RPMI7951 (cell line): ENCODE data around the gene PET100. TPM values are rescaled to one million over a fixed set of nuclear protein-coding genes. Genes with fewer than 3 reads are reported as not detected.

Experiments
- DNase-seq: peaks from one replicate; pipeline ENCODE4 v3.0.0-alpha.2; 2012; ENCODE audit warnings: low read depth
- total RNA-seq: library from RNA; depleted of rRNA; stranded (reverse); fragments of >200 nt; shearing (Covaris generic); gene quantifications from 2 replicates; pipeline ENCODE4 v1.2.3, GENCODE V29; 2014

PET100 gene
- total RNA-seq, 1 experiment from 2014 or later: 92.9 TPM

DNA sequence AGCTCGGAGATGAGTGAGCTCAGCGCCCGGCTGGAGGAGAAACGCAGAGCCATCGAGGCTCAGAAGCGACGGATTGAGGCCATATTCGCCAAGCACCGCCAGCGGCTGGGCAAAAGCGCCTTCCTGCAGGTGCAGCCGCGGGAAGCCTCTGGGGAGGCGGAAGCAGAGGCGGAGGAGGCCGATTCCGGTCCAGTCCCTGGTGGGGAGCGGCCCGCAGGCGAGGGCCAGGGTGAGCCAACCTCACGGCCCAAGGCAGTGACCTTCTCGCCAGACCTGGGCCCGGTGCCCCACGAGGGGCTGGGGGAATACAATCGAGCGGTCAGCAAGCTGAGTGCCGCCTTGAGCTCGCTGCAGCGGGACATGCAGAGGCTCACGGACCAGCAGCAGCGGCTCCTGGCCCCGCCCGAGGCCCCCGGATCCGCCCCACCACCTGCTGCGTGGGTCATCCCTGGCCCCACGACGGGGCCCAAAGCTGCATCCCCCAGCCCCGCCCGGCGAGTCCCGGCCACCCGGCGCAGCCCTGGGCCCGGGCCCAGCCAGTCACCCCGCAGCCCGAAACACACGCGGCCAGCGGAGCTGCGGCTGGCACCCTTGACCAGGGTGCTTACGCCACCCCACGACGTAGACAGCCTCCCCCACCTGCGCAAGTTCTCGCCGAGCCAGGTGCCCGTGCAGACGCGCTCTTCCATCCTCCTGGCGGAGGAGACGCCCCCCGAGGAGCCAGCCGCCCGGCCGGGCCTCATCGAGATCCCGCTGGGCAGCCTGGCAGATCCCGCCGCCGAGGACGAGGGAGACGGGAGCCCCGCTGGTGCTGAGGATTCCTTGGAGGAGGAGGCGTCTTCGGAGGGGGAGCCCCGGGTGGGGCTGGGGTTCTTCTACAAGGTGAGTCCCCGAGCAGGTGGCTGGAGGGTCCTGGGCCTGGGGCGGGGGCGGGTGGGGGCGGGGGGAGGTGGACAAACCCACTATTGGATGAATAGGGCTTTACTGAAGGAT is 17.0 kb upstream of the PET100 start:
- DNase-seq: no peak

DNA sequence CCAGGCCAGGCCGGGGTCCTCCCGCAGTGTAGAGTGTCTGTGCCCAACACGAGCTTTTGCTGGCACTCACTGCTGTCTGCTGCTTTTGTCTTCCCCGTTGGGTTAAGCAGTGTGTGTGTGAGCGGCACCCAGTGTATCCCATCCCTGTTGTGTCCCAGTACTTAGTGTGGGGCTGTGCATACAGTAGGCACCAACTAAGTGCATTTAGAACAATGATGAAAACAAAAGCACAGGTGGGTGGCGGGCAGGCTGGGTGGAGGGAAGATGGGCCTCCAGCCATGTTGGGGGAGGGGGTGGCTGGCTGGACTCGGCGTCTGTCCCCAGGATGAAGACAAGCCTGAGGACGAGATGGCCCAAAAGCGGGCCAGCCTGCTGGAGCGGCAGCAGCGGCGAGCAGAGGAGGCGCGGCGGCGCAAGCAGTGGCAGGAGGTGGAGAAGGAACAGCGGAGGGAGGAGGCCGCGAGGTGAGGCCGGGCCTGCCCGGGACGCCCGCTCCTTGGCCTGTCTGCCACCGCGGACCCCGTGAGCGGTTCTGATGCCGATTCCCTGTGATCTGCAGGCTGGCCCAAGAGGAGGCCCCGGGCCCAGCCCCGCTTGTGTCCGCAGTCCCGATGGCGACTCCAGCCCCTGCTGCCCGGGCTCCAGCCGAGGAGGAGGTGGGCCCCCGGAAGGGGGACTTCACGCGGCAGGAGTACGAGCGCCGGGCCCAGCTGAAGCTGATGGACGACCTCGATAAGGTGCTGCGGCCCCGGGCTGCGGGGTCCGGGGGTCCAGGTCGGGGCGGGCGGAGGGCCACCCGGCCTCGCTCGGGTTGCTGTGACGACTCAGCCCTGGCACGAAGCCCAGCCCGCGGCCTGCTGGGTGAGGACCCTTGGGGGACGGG is 14.5 kb upstream of the PET100 start:
- no peak for DNase-seq

DNA sequence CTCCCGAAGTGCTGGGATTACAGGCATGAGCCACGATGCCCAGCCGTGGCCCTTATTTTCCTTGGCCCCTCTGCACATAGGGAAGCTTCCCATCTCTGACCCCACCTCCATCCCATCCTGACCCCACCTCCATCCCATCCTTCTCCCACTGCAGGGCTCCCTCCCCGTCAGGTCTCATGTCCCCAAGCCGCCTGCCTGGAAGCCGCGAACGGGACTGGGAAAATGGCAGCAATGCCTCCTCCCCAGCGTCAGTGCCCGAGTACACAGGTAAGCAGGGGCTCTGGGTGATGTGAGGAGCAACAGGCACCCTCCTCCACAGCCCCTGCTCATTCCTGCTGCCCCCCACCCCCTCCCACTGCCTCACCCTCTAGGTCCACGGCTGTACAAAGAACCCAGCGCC is 12.4 kb upstream of the PET100 start:
- DNase-seq: no peak

DNA sequence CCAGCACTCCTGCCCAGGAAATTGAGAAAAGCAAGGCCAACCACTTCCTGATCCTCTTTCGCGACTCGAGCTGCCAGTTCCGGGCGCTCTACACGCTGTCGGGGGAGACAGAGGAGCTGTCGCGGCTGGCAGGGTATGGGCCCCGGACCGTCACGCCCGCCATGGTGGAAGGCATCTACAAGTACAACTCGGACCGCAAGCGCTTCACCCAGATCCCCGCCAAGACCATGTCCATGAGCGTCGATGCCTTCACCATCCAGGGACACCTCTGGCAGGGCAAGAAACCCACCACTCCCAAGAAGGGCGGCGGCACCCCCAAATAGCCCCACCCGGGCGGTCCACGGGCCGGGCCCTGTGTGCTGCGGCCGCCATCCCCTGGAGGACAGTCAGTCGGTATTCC is 11.9 kb upstream of the PET100 start:
- DNase-seq: no peak

DNA sequence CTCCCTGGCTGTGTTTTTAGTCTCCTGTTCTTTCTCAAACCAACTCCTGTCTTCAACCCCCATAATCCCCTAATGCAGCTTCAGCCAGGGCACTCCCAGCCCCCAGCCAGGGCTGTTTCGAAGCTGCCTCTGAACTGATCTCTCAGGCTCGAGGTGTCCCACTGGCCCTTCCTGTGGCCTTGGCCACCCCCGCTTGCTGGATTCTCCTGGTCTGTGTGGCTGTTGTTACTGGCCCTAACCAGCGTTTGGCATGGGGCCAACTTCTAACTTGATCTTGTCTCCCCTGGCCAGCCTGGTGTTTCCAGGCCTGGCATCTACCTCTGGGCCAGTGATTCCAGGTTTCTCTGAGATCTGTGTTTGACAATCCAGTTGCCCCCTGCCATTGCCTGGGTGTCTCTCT is 11.2 kb upstream of the PET100 start:
- DNase-seq: no peak

DNA sequence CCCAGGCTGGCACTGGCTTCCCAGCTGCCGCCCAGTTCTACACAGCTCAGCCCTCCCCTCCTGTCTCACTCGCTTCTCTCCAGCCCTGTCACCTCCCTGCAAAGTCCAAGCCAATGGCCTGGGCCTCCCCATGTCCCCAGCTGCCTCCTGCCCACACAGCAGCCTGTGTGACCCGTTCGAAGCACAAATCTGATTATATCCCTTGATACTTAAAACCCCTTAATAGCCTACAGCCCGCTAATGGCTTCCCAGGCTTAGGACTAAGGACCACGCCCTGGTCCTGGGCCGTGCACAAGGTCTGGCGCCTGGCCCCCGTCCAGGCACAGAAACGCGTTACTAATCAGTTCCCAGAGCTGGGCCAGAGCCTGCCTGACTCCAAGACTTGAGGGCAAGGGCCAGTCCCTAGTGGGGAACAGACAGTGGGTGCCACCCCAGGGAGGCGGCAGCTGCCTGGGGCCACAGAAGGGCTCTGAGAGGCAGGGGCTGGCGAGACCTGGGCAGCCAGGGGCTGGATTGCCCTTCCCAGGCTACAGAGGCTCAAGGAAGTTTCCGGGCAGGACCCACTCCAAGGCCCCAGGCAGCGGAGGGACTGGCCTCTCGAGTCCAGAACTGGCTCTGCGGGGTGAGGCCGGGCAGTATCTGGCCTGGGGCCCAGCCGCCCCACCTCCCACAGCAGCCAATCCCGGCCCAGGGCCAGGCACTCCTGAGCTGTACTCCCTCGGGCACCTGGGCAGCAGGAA is 10.7 kb upstream of the PET100 start:
- DNase-seq: no peak

DNA sequence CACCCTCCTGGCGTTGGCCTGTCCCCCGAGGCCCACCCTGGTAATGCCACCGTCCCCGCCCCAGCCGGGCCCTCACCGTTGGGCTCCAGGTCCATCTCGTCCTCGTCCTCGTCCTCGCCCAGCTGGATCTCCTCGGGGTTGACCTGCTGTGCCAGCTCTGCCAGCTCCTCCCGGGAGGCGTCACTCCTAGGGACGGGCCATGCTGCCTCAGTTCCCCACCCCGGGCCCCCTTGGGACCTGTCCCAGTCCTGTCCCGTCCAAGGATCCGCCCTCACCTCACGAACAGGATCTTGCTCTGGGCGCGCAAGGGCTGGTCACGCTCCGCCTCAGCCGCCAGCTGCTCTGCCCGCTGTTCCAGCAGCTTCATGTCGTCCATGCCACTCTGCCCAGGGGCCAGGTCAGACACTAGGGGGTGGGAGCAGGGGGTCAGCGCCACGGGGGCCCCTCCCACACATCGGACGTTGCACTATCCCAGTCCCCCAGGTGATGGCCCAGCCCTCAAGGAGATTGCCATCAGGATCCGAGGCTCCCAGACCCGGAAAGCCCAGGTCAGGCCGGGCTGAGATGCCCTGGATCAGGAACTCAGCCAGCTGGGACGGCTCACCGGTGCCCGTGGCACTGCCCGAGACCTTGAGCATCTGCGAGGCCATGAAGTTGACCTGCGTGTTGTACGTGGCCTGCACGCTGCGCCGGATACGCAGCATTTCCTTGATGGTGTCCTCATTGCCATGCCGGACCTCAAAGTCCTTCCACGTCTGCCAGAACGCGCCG is 9.7 kb upstream of the PET100 start:
- no peak for DNase-seq

DNA sequence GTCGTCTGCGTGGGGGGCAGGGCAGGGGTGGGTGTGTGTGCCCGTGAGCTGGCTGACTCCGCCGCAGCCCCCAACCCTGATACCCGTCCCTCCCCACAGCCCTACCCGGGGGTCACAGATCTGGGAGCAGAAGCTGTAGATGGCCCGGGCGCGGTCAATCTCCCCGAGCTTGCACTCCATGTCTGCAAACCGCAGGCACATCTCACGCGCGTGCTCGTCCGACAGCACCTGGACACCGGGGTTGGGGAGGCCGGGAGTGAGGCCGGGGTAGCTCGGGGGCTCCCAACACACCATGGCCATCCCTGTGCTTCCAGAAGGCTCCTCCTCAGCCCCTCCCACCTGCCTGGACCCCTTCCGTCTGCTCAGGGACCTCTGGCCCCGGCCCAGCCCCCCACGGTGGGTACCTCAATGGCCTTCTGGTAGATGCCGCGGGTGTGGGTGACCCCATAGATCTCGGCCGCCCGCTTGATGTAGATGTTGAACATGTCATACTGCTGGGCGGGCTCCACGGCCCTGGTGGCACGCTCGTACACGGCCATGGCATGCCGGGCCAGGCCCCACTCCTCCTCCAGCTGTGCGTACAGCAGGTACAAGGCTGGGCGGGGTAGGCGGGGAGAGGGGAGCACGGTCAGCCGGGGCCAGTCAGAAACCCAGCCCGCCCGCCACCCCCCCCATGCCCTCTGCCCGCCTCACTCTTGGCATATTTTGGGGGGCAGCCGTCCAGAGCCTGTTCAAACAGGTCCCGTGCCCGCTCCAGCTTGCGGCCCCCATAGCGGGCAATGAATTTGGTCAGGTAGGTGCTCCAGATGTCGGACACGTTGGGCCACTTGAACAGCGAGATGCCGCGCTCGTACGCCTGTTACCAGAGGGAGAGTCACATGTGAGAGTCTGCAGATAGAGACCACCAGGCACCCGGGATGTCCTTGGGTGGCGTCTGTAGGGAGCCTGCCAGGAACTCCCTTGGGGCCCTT is 8.9 kb upstream of the PET100 start:
- no peak for DNase-seq

DNA sequence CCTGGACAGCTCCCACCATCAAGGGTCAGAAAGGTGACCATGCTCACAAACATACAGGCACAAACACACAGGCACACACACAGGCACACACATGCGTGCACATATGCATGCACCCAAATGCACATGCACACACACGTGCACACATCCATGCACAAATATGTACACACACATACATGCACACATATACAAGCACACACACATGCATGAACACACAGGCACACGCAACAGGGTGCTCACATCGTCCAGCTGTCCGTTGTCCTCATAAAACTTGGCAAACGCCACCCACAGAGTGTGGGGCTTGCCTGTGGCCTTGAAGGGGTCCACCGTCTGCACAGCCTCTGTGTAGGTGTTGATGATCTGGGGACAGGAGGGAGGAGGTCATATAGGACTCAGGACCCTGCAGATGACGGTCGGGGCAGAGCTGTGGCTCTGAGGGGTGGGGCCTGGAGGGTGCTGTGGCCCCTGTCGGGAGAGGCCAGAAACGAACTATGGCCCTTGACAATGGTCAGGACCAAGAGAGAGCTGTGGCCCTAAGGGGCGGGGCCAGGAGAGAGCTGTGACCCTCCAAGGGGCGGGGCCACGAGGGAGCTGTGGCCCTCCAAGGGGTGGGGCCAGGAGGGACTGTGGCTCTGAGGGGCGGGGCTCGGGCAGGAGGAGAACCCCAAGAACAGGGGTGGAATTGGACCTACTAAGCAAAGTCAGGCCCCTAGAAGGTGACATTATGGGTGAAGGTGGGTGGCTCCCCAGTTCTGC is 6.5 kb upstream of the PET100 start:
- no peak for DNase-seq

DNA sequence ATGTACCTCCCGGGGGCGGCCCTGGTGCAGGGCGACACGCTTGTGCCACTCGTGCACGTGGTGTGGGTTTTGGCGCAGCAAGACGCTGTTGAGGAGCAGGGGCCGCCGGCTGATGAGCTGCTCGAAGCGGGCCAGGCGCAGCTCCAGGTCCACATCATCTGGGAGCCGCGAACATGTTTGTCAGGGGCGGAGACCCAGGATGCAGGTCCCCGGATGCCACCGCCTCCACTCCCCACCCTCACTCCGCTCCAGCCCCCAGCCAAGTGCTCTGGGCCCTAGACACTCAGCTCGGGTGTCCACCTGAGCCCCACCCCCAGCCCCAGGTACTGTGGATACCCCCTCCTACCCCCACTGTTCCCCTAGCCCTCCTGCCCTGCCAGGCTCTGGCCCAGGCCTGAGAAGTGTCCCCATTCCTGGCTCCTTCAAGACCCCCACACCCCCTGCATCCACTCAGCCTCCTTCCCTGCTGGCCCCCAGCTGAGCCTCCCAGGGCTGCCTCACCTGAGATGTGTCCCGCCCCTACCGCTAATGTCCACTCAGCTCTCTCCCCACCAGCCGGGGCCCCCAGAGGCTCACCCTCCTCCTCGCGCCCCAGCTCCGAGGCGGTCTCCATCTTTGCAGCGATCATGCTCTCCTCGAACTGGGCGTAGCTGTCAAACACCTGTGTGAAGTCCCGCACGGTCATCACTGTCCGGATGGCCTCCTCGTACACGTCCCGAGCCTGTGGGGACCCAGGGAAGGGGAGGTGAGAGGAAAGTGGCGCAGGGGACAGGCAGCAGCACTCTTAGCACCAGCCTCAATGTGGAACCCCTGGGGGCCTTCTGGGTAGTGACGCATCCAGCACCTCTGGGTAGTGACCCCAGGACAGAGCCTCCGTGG is 5.6 kb upstream of the PET100 start:
- no peak for DNase-seq

DNA sequence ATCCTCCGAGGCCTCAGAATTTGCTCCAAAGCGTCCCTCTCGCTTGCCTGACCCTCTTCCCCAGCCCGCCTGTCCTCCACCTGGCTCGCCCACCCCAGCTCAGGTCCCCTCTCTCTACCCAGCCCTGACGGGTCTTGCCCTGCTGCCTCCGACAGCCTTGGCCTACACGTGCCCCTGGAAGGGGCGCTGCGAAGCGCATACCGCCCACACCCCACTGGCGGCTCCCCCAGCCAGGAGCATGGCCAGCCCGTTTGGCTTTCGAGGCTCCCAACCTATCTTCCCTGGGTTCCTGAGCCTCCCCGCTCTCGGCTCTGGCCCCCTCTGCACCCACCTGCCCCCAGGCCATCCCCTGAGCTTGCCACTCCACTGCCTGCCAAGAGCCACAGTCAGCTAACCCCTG is 4.8 kb upstream of the PET100 start:
- no peak for DNase-seq

DNA sequence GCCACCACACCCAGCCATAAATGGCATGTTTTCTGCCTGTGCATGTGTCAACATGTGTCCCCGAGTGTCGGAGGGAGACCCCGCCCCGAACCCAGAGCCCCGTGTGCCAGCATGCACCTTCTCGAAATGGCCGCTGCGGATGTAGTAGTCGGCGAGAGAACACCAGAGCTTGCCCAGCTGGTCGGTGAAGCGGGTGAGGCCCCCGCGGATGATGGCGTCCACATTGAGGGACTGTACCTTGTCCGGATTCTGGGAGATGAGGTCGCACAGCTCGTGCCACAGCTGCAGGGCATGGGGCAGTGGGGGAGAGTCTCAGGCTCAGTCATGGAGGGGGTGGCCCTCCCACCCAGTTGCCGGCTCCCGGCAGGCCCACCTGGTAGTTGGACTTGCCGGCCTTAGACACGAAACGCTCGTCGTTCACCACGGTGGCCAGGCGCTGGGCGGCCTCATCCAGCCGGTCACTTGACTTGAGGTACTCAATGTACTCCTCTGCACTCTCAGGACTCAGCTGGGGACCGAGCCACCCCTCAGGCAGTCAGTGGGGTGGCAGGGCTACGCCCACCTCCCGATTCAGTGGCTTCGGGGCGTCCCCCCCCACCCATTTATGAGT is 3.7 kb upstream of the PET100 start:
- no peak for DNase-seq

DNA sequence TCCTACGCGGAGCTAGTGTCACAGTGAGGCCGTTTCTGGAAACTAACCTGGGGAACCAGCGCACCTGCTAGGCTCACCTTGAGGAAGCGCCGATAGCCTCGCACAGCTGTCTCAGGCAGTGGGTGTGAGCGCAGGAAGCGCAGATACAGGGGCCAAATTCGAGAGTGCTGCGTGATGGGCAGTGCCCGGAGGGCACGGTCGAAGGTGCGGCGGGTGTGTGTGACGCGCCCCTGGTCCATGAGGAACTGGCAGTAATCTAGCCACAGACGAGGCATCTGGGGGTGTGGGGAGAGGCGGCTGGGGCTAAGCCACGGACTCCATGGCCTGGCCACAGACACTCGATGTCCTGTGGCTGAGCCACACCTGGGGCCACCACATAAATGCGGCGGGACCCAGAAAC is 2.4 kb upstream of the PET100 start:
- DNase-seq: no peak

DNA sequence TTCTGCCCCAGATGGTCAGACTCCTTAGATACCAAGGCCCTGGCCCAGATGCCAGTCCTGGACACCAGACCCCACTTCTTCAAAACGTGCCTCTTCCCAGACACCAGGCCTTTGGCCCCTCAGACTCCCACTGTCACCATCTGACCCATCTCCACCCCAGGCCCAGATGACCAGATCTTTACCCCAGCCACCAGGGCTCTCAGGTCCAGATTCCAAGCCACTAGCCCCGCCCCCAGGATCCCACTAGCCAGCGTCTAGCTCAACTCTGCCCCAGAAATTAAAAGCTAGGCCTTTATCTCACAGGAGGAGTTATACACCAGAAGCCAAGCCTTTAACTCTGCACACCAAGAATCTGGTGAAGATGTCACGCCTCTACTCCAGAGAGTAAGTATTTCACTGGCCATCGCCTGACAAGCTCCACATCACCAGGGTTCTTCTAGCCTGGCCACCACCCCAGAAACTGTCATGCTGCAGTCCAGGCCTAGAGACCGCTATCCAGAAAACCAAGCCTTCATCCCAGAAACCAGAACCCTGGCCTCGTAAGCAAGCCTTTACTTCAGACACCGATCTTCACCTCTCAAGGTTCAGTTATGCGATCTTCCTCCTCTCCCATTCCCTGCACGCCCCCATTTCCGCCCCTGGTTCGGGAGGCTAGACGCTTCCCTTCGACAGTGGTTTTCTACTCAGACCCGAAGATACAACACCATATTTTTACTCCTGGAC is 843 bp upstream of the PET100 start:
- DNase-seq: no peak

DNA sequence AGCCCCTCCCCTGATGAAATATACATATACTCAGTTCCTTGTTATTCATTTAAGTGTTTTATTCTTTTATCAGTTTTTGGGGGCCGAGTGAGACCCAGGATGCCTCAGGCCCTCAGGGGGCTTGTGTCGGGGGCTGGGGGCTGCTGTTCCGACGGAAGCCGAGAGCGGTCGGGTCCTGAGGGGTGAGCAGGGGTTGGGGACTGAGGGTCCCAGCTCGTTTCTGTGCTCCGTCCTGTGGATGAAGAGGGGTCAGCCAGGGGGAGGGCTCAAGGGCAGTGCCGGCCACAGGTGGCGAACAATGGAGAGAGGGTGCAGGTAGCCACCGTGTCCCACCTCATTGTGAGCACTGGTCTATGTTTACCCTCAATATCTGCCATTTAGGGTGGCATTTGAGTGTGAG is 2.0 kb downstream of the PET100 start:
- DNase-seq: no peak

DNA sequence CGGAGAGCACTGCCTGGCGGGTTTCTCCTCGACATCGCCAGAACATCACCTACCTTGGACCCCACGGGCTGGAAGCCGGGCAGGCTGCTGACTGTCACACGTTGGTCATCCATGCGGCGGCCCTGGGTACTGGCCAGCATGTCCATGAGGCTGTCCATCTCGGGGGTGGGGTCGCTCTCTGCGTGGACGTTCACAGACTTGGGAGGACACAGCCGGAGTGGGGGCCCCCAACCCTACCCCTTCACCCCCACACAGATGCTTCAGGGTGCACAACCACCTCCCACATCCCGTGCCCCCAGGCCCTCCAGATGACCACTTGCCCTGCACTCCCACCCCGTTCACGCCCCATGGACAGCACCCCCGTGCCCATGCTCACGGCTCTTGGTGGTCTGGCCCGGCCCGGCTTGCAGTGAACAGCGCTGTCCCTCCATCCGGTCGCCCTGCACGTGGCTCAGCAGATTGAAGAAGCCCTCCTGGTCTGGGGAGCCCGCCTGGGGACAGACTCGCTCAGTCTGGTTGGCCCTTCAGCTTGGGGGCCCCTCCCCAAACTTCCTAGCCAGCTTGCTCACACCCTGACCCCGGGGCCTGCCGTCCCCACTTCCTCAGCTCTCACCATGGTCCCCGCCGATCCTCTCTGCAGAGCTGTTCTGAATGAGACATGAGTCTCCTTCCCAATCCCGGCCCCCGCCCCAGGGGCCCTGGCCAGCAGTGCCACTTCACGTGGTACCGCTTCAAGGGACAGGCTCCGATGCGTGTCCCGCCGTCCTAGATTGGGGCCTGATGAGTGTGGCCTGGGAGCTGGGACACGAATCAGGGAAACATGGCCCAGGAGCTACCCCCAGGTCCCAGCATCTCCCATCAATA is 3.0 kb downstream of the PET100 start:
- DNase-seq: no peak
